Omental fat pad (tissue), 4 donors: ENCODE results near the gene B3GALT5. TPM values are rescaled to one million over a fixed set of nuclear protein-coding genes. Genes with fewer than 3 reads are reported as not detected.

Experiments used
- ATAC-seq: fragments of 150-250 bp; one replicate; pipeline ENCODE4 v1.9.1; 2016; ENCODE audit warnings: mild to moderate bottlenecking, moderate library complexity; ENCODE audit not compliant: low FRiP score
- DNase-seq: peaks from one replicate; pipeline ENCODE4 v3.0.0-alpha.2; 2019; ENCODE audit warnings: low spot score
- CTCF ChIP-seq, 3 donors: fragments of 450-650 bp; IDR thresholded peaks; one replicate each; pipeline ENCODE4 v1.5.1; 2016 to 2017; ENCODE audit warnings: antibody characterized with exemption in 3 of 3, mild to moderate bottlenecking in 3 of 3, moderate library complexity in 2 of 3
- total RNA-seq, 4 donors: library from RNA; depleted of rRNA; stranded (reverse); fragments of >200 nt; gene quantifications; one replicate each; pipeline ENCODE4 v1.1.0, GENCODE V29; 2016

Gene B3GALT5
- total RNA-seq, 4 donors from 2014 or later: not detected

GRCh38 chr21:39664586-39664985, 51.8 kb downstream of the B3GALT5 start:
- DNase-seq: no peak
- no peak for TF ChIP-seq CTCF (IDR thresholded peaks at IDR 0.05)
- ATAC-seq: no peak

GRCh38 chr21:39666026-39666425, 53.3 kb downstream of the B3GALT5 start:
- no peak for TF ChIP-seq CTCF (IDR thresholded peaks at IDR 0.05)
- no peak for DNase-seq
- ATAC-seq: no peak

- DNase-seq (no peak), ATAC-seq (no peak)
- no peak for TF ChIP-seq CTCF (IDR thresholded peaks at IDR 0.05)
Observed at GRCh38 chr21:39666681-39667315, 54.1 kb downstream of the B3GALT5 start.

- ATAC-seq (no peak), DNase-seq (no peak)
- no peak for TF ChIP-seq CTCF (IDR thresholded peaks at IDR 0.05)
Observed at GRCh38 chr21:39667353-39667891, 54.7 kb downstream of the B3GALT5 start.

GRCh38 chr21:39668369-39668768, 55.6 kb downstream of the B3GALT5 start:
- DNase-seq (no peak), ATAC-seq (no peak)
- TF ChIP-seq CTCF (IDR thresholded peaks at IDR 0.05): no peak

GRCh38 chr21:39669485-39669884, 56.7 kb downstream of the B3GALT5 start:
- DNase-seq: no peak
- no peak for ATAC-seq
- TF ChIP-seq CTCF (IDR thresholded peaks at IDR 0.05): no peak

- TF ChIP-seq CTCF (IDR thresholded peaks at IDR 0.05): no peak
- DNase-seq (no peak), ATAC-seq (no peak)
Observed at GRCh38 chr21:39669976-39670661, 57.4 kb downstream of the B3GALT5 start.
